ENCODE results near the gene KIAA0825. TPM values are rescaled to one million over a fixed set of nuclear protein-coding genes. Genes with fewer than 3 reads are reported as not detected.

KIAA0825 gene
- total and polyA plus RNA-seq, 2 experiments from 2014 or later, result 1.7 to 1.8 TPM

- TF ChIP-seq, protein P1, sequence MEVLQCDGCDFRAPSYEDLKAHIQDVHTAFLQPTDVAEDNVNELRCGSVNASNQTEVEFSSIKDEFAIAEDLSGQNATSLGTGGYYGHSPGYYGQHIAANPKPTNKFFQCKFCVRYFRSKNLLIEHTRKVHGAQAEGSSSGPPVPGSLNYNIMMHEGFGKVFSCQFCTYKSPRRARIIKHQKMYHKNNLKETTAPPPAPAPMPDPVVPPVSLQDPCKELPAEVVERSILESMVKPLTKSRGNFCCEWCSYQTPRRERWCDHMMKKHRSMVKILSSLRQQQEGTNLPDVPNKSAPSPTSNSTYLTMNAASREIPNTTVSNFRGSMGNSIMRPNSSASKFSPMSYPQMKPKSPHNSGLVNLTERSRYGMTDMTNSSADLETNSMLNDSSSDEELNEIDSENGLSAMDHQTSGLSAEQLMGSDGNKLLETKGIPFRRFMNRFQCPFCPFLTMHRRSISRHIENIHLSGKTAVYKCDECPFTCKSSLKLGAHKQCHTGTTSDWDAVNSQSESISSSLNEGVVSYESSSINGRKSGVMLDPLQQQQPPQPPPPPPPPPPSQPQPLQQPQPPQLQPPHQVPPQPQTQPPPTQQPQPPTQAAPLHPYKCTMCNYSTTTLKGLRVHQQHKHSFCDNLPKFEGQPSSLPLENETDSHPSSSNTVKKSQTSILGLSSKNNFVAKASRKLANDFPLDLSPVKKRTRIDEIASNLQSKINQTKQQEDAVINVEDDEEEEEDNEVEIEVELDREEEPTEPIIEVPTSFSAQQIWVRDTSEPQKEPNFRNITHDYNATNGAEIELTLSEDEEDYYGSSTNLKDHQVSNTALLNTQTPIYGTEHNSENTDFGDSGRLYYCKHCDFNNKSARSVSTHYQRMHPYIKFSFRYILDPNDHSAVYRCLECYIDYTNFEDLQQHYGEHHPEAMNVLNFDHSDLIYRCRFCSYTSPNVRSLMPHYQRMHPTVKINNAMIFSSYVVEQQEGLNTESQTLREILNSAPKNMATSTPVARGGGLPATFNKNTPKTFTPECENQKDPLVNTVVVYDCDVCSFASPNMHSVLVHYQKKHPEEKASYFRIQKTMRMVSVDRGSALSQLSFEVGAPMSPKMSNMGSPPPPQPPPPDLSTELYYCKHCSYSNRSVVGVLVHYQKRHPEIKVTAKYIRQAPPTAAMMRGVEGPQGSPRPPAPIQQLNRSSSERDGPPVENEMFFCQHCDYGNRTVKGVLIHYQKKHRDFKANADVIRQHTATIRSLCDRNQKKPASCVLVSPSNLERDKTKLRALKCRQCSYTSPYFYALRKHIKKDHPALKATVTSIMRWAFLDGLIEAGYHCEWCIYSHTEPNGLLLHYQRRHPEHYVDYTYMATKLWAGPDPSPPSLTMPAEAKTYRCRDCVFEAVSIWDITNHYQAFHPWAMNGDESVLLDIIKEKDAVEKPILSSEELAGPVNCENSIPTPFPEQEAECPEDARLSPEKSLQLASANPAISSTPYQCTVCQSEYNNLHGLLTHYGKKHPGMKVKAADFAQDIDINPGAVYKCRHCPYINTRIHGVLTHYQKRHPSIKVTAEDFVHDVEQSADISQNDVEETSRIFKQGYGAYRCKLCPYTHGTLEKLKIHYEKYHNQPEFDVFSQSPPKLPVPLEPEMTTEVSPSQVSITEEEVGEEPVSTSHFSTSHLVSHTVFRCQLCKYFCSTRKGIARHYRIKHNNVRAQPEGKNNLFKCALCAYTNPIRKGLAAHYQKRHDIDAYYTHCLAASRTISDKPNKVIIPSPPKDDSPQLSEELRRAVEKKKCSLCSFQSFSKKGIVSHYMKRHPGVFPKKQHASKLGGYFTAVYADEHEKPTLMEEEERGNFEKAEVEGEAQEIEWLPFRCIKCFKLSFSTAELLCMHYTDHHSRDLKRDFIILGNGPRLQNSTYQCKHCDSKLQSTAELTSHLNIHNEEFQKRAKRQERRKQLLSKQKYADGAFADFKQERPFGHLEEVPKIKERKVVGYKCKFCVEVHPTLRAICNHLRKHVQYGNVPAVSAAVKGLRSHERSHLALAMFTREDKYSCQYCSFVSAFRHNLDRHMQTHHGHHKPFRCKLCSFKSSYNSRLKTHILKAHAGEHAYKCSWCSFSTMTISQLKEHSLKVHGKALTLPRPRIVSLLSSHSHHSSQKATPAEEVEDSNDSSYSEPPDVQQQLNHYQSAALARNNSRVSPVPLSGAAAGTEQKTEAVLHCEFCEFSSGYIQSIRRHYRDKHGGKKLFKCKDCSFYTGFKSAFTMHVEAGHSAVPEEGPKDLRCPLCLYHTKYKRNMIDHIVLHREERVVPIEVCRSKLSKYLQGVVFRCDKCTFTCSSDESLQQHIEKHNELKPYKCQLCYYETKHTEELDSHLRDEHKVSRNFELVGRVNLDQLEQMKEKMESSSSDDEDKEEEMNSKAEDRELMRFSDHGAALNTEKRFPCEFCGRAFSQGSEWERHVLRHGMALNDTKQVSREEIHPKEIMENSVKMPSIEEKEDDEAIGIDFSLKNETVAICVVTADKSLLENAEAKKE (CRISPR knock-in tag; IDR thresholded peaks at IDR 0.05), result no peak
- TF ChIP-seq CREB1 (CRISPR knock-in tag; IDR thresholded peaks at IDR 0.05; ENCODE audit: low read depth) (no peak), NANOG (IDR thresholded peaks at IDR 0.05; ENCODE audit: borderline replicate concordance) (no peak), JUNB (IDR thresholded peaks at IDR 0.05; ENCODE audit: unreplicated experiment) (no peak), ZNF114 (CRISPR knock-in tag; IDR thresholded peaks at IDR 0.05) (no peak), ETS1 (IDR thresholded peaks at IDR 0.05) (no peak), EZH2phosphoT487 (IDR thresholded peaks at IDR 0.05; ENCODE audit: unreplicated experiment) (no peak)
- TF ChIP-seq, protein P2, sequence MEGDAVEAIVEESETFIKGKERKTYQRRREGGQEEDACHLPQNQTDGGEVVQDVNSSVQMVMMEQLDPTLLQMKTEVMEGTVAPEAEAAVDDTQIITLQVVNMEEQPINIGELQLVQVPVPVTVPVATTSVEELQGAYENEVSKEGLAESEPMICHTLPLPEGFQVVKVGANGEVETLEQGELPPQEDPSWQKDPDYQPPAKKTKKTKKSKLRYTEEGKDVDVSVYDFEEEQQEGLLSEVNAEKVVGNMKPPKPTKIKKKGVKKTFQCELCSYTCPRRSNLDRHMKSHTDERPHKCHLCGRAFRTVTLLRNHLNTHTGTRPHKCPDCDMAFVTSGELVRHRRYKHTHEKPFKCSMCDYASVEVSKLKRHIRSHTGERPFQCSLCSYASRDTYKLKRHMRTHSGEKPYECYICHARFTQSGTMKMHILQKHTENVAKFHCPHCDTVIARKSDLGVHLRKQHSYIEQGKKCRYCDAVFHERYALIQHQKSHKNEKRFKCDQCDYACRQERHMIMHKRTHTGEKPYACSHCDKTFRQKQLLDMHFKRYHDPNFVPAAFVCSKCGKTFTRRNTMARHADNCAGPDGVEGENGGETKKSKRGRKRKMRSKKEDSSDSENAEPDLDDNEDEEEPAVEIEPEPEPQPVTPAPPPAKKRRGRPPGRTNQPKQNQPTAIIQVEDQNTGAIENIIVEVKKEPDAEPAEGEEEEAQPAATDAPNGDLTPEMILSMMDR (conservative IDR thresholded peaks at IDR 0.05; ENCODE audit: low read depth in 2 of 2), result no peak
These were observed 222.9 kb downstream of the KIAA0825 start (continued) for GRCh38 chr5:94395468-94395867.

Data from GM23338 (cell line).